HCT116 (cell line): ENCODE data around the gene BORCS8. TPM values are rescaled to one million over a fixed set of nuclear protein-coding genes. Genes with fewer than 3 reads are reported as not detected.

ENCODE experiments used
- ATAC-seq: fragments of 200-7000 bp; cut with Tn5 transposase; 2 replicates; pipeline ENCODE4 v1.9.1; 2020; ENCODE audit warnings: mild to moderate bottlenecking, moderate library complexity
- BruUV-seq: library from RNA; stranded (reverse); fragments of 400-500 nt; replicated peaks from 2 replicates; lab custom pipeline; 2021; lab: Mats Ljungman, UMichigan
- CTCF ChIA-PET: fragments of 300-600 bp; sonication (Branson Sonifier 250); formaldehyde crosslinking; loops from one replicate; lab custom pipeline; 2021; ENCODE audit warnings: antibody characterized with exemption; lab: Charles Lee
- POLR2A ChIA-PET: fragments of 300-600, 350-600 bp; sonication (Branson Sonifier 250); formaldehyde crosslinking; loops from one replicate; lab custom pipeline; 2021; ENCODE audit warnings: antibody characterized with exemption; lab: Charles Lee
- RAD21 ChIA-PET, 2 experiments: fragments of 300-600 bp; sonication (Branson Sonifier 250); formaldehyde crosslinking; loops; one replicate each; lab custom pipeline; 2023; ENCODE audit warnings: low total read pairs in 2 of 2; ENCODE audit not compliant: uncharacterized antibody in 2 of 2, unreplicated experiment in 2 of 2, low non-redundant PET in 1 of 2; lab: Charles Lee
- DNase-seq: peaks from one replicate; pipeline ENCODE4 v3.0.0-alpha.2; 2010; ENCODE audit warnings: low read depth, low spot score
- H2AFZ ChIP-seq: fragments of 200-600 bp; shearing (Covaris generic), sonication (generic); 2 replicates; pipeline ENCODE4 v1.6.1; 2017; ENCODE audit warnings: low read depth, mixed run types, mixed read lengths, antibody characterized with exemption, low read length; ENCODE audit not compliant: poor library complexity, severe bottlenecking
- H3K27ac ChIP-seq: 2 replicates; pipeline ENCODE4 v1.5.1; 2012; ENCODE audit warnings: low read depth, low read length
- H3K27me3 ChIP-seq: fragments of 200-600 bp; sonication (generic); 2 replicates; pipeline ENCODE4 v1.6.1; 2016; ENCODE audit warnings: mixed run types, low read length, mixed read lengths; ENCODE audit not compliant: insufficient read depth
- H3K36me3 ChIP-seq, 2 experiments: fragments of 200-500 bp in 1 of 2; fragments of 200-600 bp in 1 of 2; sonication (Bioruptor generic) in 1 of 2; sonication (generic) in 1 of 2; 2 replicates each; pipeline versions ENCODE4 v1.5.1 to v1.6.1; 2014 to 2016; ENCODE audit warnings: low read length in 2 of 2, inconsistent platforms in 1 of 2, mixed read lengths in 1 of 2, mixed run types in 1 of 2; ENCODE audit not compliant: insufficient read depth in 2 of 2, control insufficient read depth in 1 of 2
- H3K4me1 ChIP-seq, 2 experiments: fragments of 200-600 bp in 1 of 2; sonication (generic) in 1 of 2; 2 replicates each; pipeline versions ENCODE4 v1.5.1 to v1.6.1; 2012 to 2017; ENCODE audit warnings: low read length in 2 of 2, inconsistent platforms in 1 of 2, mild to moderate bottlenecking in 1 of 2, mixed read lengths in 1 of 2, mixed run types in 1 of 2, moderate library complexity in 1 of 2; ENCODE audit not compliant: insufficient read depth in 2 of 2, control insufficient read depth in 1 of 2
- H3K4me2 ChIP-seq: fragments of 200-600 bp; sonication (generic); 2 replicates; pipeline ENCODE4 v1.6.1; 2017; ENCODE audit warnings: mixed run types, low read length, mixed read lengths
- H3K4me3 ChIP-seq, 2 experiments: fragments of 200-600 bp in 1 of 2; sonication (generic) in 1 of 2; replicated peaks in 1 of 2; 2 replicates each; pipeline ENCODE4 v1.5.1; 2011 to 2016; ENCODE audit warnings: low read length in 2 of 2, control low read depth in 1 of 2, low read depth in 1 of 2, mild to moderate bottlenecking in 1 of 2, mixed read lengths in 1 of 2, mixed run types in 1 of 2
- H3K79me2 ChIP-seq: fragments of 200-600 bp; sonication (generic); 2 replicates; pipeline ENCODE4 v1.6.1; 2017; ENCODE audit warnings: mild to moderate bottlenecking, mixed run types, low read length, moderate library complexity, mixed read lengths; ENCODE audit not compliant: insufficient read depth
- H3K9ac ChIP-seq: fragments of 200-600 bp; sonication (generic); 2 replicates; pipeline ENCODE4 v1.6.1; 2016; ENCODE audit warnings: low read length, mixed read lengths
- H3K9me2 ChIP-seq: fragments of 200-600 bp; sonication (generic), shearing (Covaris generic); 2 replicates; pipeline ENCODE4 v1.6.1; 2017; ENCODE audit warnings: mixed run types, mild to moderate bottlenecking, moderate library complexity; ENCODE audit not compliant: insufficient read depth
- H3K9me3 ChIP-seq, 2 experiments: fragments of 200-500 bp in 1 of 2; fragments of 200-600 bp in 1 of 2; sonication (Bioruptor generic) in 1 of 2; sonication (generic) in 1 of 2; 2 replicates each; pipeline ENCODE4 v1.6.1; 2014 to 2017; ENCODE audit warnings: low read length in 2 of 2, mixed read lengths in 2 of 2, inconsistent platforms in 1 of 2, low read depth in 1 of 2, mild to moderate bottlenecking in 1 of 2, mixed run types in 1 of 2, moderate library complexity in 1 of 2; ENCODE audit not compliant: control insufficient read depth in 1 of 2, insufficient read depth in 1 of 2
- H4K20me1 ChIP-seq: fragments of 200-600 bp; sonication (generic), shearing (Covaris generic); 2 replicates; pipeline ENCODE4 v1.6.1; 2017; ENCODE audit warnings: mixed run types, mild to moderate bottlenecking, moderate library complexity; ENCODE audit not compliant: insufficient read depth
- CEBPB ChIP-seq: IDR thresholded peaks from 2 replicates; pipeline ENCODE4 v1.6.1; 2012; ENCODE audit warnings: low read depth
- SP1 ChIP-seq: IDR thresholded peaks from 2 replicates; pipeline ENCODE4 v1.6.1; 2012; ENCODE audit warnings: low read depth
- SRF ChIP-seq: IDR thresholded peaks from 2 replicates; pipeline ENCODE4 v1.6.1; 2012; ENCODE audit warnings: low read depth
- ZNF274 ChIP-seq: fragments of 200-500 bp; sonication (Bioruptor generic); IDR thresholded peaks from 2 replicates; pipeline ENCODE4 v1.6.1; 2014; ENCODE audit warnings: mild to moderate bottlenecking, low read depth, low read length, inconsistent platforms
- intact Hi-C: fragments of 100-400 bp; cut with micrococcal nuclease; formaldehyde crosslinking; loops from 2 replicates; pipeline ENCODE4 v1.10.0; 2022
- total RNA-seq: library from RNA; stranded (reverse); gene quantifications from one replicate; pipeline ENCODE4 v1.2.1, GENCODE V29; 2021; ENCODE audit not compliant: unreplicated experiment
- TF ChIP-seq, protein P1 (sequence below), 3 experiments: fragments of 200-600 bp in 1 of 3; sonication (generic) in 1 of 3; IDR thresholded peaks in 2 of 3; conservative IDR thresholded peaks in 1 of 3; 2 replicates each; pipeline ENCODE4 v1.5.1; 2012 to 2017; ENCODE audit warnings: low read depth in 2 of 3, low read length in 2 of 3, antibody characterized with exemption in 1 of 3, borderline replicate concordance in 1 of 3, control low read depth in 1 of 3, mild to moderate bottlenecking in 1 of 3, mixed read lengths in 1 of 3, mixed run types in 1 of 3, moderate library complexity in 1 of 3; ENCODE audit not compliant: insufficient read depth in 1 of 3

The BORCS8 gene
- total RNA-seq, 1 experiment from 2014 or later: 17.1 TPM

DNA sequence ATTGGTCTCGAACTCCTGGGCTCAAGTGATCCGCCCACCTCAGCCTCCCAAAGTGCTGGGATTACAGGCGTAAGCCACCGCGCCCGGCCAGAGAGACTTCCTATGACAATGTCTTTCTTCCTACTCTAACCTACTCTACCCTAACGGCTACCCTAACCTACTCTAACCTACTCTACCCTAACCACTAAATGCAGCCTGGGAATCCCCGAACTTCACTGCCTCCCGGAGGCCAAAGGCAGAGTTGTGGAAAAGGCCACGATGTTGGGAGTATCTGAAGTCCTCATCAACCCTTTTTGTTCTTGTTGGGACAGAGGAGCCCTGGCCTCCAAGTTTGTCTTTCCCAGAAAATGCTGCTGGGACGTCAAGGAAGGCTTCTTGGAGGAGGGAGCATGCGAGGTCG lies 12.2 kb upstream of the BORCS8 start:
- H3K9me2 ChIP-seq: no peaks in the 10 kb centered on the region
- H3K27me3 ChIP-seq: no peaks in the 10 kb centered on the region
- no TSS peak for BruUV-seq
- no peak for DNase-seq
- ChIA-PET POLR2A (interaction anchor here (1.6 kb wide), 1 partner anchor 21 kb away, joined by 5 read pairs; no protein-coding TSS in a partner anchor), RAD21 (no interaction called here), CTCF (no interaction called here)
- H3K4me1 ChIP-seq: peaks cover 10 to 36% of the 10 kb centered on the region in 2 experiments; a peak in 3 of 4 replicates
- H3K36me3 ChIP-seq: peaks cover 3 to 8% of the 10 kb centered on the region in 2 experiments; a peak in 1 of 4 replicates
- H3K4me2 ChIP-seq: no peak overlapping the region
- no peak overlapping the region for H3K9ac ChIP-seq
- peaks cover 22% of the 10 kb centered on the region for H3K79me2 ChIP-seq
- TF ChIP-seq SP1: no peak
- TF ChIP-seq CEBPB: no peak
- TF ChIP-seq, protein P1, sequence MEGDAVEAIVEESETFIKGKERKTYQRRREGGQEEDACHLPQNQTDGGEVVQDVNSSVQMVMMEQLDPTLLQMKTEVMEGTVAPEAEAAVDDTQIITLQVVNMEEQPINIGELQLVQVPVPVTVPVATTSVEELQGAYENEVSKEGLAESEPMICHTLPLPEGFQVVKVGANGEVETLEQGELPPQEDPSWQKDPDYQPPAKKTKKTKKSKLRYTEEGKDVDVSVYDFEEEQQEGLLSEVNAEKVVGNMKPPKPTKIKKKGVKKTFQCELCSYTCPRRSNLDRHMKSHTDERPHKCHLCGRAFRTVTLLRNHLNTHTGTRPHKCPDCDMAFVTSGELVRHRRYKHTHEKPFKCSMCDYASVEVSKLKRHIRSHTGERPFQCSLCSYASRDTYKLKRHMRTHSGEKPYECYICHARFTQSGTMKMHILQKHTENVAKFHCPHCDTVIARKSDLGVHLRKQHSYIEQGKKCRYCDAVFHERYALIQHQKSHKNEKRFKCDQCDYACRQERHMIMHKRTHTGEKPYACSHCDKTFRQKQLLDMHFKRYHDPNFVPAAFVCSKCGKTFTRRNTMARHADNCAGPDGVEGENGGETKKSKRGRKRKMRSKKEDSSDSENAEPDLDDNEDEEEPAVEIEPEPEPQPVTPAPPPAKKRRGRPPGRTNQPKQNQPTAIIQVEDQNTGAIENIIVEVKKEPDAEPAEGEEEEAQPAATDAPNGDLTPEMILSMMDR (IDR thresholded peaks at IDR 0.05 in 2 of 3, conservative IDR thresholded peaks at IDR 0.05 in 1 of 3; ENCODE audit: borderline replicate concordance in 1 of 3, insufficient read depth in 1 of 3, low read depth in 2 of 3, low read length in 2 of 3): no peak; a peak in 1 of 6 replicates
- no peak for TF ChIP-seq ZNF274
- TF ChIP-seq SRF: no peak
- ATAC-seq: no peak
- no peak overlapping the region; the same call in 1 of the 2 replicates for H3K27ac ChIP-seq
- no peak overlapping the region for H3K4me3 ChIP-seq
- H2AFZ ChIP-seq: no peak overlapping the region
- no peaks in the 10 kb centered on the region for H3K9me3 ChIP-seq
- intact Hi-C loops: no loop called here
- H4K20me1 ChIP-seq: no peaks in the 10 kb centered on the region
